WTC11 (cell line): Measurements from ENCODE around the gene SEC16B.

Source experiments
- ATF6 ChIP-seq: sonication (generic); formaldehyde crosslinking; IDR thresholded peaks from 2 replicates; pipeline ENCODE4 v1.8.1; 2023; ENCODE audit warnings: mild to moderate bottlenecking, missing genetic modification reagents
- TEAD1 ChIP-seq: sonication (generic); formaldehyde crosslinking; IDR thresholded peaks from 2 replicates; pipeline ENCODE4 v1.8.0; 2022; ENCODE audit warnings: mild to moderate bottlenecking, missing genetic modification reagents
- ZBTB21 ChIP-seq: sonication (generic); formaldehyde crosslinking; IDR thresholded peaks from 2 replicates; pipeline ENCODE4 v1.8.1; 2023; ENCODE audit warnings: mild to moderate bottlenecking, missing genetic modification reagents, borderline replicate concordance
- ZNF263 ChIP-seq: sonication (generic); formaldehyde crosslinking; IDR thresholded peaks from 2 replicates; pipeline ENCODE4 v1.8.1; 2022; ENCODE audit warnings: low read depth, mild to moderate bottlenecking, moderate library complexity, missing genetic modification reagents
- ZNF671 ChIP-seq: fragments of 250-450 bp; sonication (Bioruptor Pico); IDR thresholded peaks from 2 replicates; pipeline ENCODE4 v1.8.0; 2021; ENCODE audit warnings: mild to moderate bottlenecking
- TF ChIP-seq, protein P1 (sequence below): sonication (generic); formaldehyde crosslinking; IDR thresholded peaks from 2 replicates; pipeline ENCODE4 v1.8.0; 2023; ENCODE audit warnings: missing genetic modification reagents, mild to moderate bottlenecking, borderline replicate concordance
- TF ChIP-seq, protein P2 (sequence below): fragments of 200-600 bp; IDR thresholded peaks from 2 replicates; pipeline ENCODE4 v1.8.0; 2022; ENCODE audit warnings: antibody characterized with exemption
- TF ChIP-seq, protein P3 (sequence below): sonication (generic); formaldehyde crosslinking; IDR thresholded peaks from 2 replicates; pipeline ENCODE4 v1.8.1; 2023; ENCODE audit warnings: mild to moderate bottlenecking, missing genetic modification reagents, moderate library complexity
- TF ChIP-seq, protein P4 (sequence below): sonication (generic); formaldehyde crosslinking; IDR thresholded peaks from 2 replicates; pipeline ENCODE4 v1.8.1; 2022; ENCODE audit warnings: low read depth, mild to moderate bottlenecking, moderate library complexity, missing genetic modification reagents, borderline replicate concordance

DNA sequence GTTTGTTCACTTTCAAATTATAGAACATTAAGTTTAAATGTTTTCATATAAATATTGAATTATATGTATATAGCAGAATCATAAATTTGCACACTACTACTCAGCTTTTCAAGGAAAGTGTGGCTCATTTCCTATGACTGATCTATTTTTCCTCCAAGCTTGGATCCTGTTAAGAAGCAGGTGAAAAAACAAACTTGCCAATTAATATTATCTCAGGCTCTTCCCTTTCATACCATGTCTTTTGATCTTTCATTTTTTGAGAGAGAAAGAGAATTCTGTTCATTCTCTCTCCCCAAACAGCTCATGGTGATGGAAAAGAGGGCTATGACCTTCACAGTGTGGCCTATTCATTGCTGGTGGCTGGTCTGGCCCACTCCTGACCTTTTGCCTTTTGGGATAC lies 43.7 kb downstream of the SEC16B start:
- TF ChIP-seq ZNF263 (CRISPR knock-in tag) (no peak), ZNF671 (no peak), TEAD1 (CRISPR knock-in tag) (no peak), ZBTB21 (no peak), ATF6 (no peak)
- TF ChIP-seq, protein P1, sequence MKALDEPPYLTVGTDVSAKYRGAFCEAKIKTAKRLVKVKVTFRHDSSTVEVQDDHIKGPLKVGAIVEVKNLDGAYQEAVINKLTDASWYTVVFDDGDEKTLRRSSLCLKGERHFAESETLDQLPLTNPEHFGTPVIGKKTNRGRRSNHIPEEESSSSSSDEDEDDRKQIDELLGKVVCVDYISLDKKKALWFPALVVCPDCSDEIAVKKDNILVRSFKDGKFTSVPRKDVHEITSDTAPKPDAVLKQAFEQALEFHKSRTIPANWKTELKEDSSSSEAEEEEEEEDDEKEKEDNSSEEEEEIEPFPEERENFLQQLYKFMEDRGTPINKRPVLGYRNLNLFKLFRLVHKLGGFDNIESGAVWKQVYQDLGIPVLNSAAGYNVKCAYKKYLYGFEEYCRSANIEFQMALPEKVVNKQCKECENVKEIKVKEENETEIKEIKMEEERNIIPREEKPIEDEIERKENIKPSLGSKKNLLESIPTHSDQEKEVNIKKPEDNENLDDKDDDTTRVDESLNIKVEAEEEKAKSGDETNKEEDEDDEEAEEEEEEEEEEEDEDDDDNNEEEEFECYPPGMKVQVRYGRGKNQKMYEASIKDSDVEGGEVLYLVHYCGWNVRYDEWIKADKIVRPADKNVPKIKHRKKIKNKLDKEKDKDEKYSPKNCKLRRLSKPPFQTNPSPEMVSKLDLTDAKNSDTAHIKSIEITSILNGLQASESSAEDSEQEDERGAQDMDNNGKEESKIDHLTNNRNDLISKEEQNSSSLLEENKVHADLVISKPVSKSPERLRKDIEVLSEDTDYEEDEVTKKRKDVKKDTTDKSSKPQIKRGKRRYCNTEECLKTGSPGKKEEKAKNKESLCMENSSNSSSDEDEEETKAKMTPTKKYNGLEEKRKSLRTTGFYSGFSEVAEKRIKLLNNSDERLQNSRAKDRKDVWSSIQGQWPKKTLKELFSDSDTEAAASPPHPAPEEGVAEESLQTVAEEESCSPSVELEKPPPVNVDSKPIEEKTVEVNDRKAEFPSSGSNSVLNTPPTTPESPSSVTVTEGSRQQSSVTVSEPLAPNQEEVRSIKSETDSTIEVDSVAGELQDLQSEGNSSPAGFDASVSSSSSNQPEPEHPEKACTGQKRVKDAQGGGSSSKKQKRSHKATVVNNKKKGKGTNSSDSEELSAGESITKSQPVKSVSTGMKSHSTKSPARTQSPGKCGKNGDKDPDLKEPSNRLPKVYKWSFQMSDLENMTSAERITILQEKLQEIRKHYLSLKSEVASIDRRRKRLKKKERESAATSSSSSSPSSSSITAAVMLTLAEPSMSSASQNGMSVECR (CRISPR knock-in tag), result no peak
- TF ChIP-seq, protein P2, sequence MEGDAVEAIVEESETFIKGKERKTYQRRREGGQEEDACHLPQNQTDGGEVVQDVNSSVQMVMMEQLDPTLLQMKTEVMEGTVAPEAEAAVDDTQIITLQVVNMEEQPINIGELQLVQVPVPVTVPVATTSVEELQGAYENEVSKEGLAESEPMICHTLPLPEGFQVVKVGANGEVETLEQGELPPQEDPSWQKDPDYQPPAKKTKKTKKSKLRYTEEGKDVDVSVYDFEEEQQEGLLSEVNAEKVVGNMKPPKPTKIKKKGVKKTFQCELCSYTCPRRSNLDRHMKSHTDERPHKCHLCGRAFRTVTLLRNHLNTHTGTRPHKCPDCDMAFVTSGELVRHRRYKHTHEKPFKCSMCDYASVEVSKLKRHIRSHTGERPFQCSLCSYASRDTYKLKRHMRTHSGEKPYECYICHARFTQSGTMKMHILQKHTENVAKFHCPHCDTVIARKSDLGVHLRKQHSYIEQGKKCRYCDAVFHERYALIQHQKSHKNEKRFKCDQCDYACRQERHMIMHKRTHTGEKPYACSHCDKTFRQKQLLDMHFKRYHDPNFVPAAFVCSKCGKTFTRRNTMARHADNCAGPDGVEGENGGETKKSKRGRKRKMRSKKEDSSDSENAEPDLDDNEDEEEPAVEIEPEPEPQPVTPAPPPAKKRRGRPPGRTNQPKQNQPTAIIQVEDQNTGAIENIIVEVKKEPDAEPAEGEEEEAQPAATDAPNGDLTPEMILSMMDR, result no peak
- TF ChIP-seq, protein P3, sequence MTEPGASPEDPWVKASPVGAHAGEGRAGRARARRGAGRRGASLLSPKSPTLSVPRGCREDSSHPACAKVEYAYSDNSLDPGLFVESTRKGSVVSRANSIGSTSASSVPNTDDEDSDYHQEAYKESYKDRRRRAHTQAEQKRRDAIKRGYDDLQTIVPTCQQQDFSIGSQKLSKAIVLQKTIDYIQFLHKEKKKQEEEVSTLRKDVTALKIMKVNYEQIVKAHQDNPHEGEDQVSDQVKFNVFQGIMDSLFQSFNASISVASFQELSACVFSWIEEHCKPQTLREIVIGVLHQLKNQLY, result no peak
- TF ChIP-seq, protein P4, sequence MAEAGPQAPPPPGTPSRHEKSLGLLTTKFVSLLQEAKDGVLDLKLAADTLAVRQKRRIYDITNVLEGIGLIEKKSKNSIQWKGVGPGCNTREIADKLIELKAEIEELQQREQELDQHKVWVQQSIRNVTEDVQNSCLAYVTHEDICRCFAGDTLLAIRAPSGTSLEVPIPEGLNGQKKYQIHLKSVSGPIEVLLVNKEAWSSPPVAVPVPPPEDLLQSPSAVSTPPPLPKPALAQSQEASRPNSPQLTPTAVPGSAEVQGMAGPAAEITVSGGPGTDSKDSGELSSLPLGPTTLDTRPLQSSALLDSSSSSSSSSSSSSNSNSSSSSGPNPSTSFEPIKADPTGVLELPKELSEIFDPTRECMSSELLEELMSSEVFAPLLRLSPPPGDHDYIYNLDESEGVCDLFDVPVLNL, result no peak
